ENCODE measurements around the gene MYO18A.

MYO18A gene

DNA sequence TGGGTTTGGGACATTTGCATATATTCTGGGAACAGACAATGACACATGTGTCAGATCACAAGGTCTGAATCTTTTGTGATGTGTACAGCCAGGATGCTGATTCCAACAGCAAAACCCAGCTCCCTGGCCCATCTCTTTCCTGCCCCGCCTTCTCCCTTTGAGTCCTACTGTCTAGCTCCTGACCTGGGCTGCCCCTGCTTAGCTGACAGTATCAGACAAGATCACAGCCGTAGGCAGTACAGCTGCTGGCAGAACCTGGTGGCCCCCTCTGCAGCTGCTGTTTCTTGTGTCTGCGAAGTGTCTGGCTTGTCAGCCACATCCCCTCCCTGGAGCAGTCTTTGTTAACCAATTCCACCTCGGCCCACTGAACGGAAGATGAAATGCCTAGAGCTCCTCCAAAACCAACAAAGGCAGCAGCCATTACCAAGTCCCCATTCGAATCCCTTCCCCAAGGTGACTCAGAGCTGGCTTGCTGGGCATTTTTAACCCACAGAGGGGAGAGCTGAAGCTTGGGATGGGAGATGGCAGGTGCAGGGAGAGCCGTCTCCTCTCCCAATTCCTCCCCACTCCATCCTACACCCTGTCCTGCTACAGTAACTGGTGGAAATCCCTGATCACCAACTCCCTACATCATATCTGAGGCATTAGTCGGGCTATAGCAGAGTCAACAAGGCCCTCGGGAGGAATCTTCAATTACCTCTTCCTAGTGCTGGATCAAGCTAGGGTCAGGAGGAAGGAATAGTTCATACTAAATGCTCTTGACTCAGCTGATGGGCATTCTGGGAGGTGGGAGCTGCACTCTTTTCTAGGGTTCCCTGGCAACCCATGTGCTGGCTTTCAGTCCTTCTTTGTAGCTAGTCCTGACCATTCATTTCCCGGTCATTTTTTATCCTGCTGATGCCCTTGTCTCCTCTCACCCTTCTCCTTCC lies 131.5 kb downstream of the MYO18A start:
- no peak for DNase-seq (ENCODE audit: low spot score)
- TF ChIP-seq, protein P1, sequence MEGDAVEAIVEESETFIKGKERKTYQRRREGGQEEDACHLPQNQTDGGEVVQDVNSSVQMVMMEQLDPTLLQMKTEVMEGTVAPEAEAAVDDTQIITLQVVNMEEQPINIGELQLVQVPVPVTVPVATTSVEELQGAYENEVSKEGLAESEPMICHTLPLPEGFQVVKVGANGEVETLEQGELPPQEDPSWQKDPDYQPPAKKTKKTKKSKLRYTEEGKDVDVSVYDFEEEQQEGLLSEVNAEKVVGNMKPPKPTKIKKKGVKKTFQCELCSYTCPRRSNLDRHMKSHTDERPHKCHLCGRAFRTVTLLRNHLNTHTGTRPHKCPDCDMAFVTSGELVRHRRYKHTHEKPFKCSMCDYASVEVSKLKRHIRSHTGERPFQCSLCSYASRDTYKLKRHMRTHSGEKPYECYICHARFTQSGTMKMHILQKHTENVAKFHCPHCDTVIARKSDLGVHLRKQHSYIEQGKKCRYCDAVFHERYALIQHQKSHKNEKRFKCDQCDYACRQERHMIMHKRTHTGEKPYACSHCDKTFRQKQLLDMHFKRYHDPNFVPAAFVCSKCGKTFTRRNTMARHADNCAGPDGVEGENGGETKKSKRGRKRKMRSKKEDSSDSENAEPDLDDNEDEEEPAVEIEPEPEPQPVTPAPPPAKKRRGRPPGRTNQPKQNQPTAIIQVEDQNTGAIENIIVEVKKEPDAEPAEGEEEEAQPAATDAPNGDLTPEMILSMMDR (IDR thresholded peaks at IDR 0.05; ENCODE audit: extremely low read depth, missing control alignments) = no peak

- no peak for DNase-seq (ENCODE audit: low spot score)
- TF ChIP-seq, protein P1 (IDR thresholded peaks at IDR 0.05; ENCODE audit: extremely low read depth, missing control alignments) = no peak
Measured at GRCh38 chr17:29046473-29046839, 133.7 kb downstream of the MYO18A start.

GRCh38 chr17:29045734-29046472 lies 134.3 kb downstream of the MYO18A start:
- no peak for DNase-seq (ENCODE audit: low spot score)
- TF ChIP-seq, protein P1 (IDR thresholded peaks at IDR 0.05; ENCODE audit: extremely low read depth, missing control alignments) = no peak

DNA sequence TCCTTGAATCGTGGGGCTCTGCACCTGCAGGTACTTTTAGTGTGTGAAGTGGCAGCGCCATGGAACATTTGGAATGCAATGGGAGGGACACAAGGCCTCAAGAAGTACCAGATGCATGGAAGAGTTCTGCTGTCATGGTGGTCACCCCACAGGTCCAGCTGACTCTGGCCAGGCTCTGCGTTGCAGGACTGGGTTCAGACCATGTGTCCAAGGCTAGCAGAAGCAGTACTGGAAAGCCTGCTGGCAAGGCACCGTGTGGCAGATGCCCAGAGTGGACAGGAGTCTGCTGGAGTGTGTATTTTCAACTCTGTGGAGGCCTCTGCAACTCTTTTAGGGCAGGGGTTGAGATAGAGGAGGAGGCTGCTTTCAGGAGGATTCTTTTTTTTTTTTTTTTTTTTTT lies 135.2 kb downstream of the MYO18A start:
- TF ChIP-seq, protein P1 (IDR thresholded peaks at IDR 0.05; ENCODE audit: extremely low read depth, missing control alignments) = no peak
- no peak for DNase-seq (ENCODE audit: low spot score)

GRCh38 chr17:29043539-29044145 lies 136.6 kb downstream of the MYO18A start:
- TF ChIP-seq, protein P1 (IDR thresholded peaks at IDR 0.05; ENCODE audit: extremely low read depth, missing control alignments) = no peak
- no peak for DNase-seq (ENCODE audit: low spot score)

DNA sequence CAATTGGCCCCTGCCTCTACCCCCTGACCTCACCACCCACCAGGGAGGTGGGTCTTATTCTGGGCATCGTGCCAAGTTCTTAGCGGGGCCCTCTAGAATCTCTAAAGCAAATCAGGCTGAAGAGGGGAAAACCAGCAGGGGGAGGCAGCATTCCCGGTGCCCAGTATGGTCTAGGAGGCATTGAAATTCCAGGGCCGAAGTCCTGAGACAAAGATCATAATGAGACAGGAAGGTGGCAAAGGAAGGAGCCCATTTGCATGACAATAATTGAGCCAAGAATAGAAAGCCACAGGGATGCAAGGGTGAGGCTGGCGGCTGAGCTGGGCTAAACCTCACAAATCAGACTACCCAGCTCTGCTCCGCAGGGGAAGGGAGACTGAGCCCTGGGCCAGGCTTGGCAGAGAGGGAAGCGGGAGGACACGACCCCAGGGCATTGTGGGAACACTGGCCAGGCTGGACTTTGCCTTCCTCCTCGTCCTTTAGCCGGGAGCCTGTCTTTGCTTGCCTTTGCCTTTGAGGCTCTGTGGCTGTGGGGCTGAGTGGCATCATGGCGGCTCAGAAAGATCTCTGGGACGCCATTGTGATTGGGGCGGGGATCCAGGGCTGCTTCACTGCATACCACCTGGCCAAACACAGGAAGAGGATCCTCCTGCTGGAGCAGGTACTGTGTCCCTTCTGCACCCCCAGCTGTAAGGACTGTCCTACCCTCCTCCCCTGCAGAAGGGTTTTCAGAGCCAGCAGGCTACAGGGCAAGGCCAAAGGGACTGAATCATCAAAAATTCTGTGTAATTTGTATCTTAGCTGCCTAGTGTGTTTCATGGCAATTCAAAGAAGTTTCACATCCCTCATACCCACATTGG lies 137.3 kb downstream of the MYO18A start, which contains the start of gene PIPOX:
TSS of gene PIPOX (plus strand) at position 463 of the 860 bp plus-strand sequence. CDS start at position 548, 85 bp downstream.
- DNase-seq (ENCODE audit: low spot score) = no peak
- TF ChIP-seq, protein P1 (IDR thresholded peaks at IDR 0.05; ENCODE audit: extremely low read depth, missing control alignments) = no peak
